Measurements from ENCODE around the gene SLC9A6. TPM values are rescaled to one million over a fixed set of nuclear protein-coding genes. Genes with fewer than 3 reads are reported as not detected.

Gene SLC9A6
- total and polyA plus RNA-seq, 9 of the 15 experiments (the other 6 are each of a cell fraction or from before 2014, with no cell fraction given): 3.7 to 13.9 (median 9.9) TPM

GRCh38 chrX:136067966-136068365 is 82.7 kb downstream of the SLC9A6 start:
- Histone ChIP-seq H3K9me1 (ENCODE audit: control insufficient read depth, insufficient read depth, low read length) (no peaks in the 10 kb centered on the region), H3K9me3 (replicated peaks; ENCODE audit: control insufficient read depth, insufficient read depth, low read depth, low read length) (no peaks in the 10 kb centered on the region), H2AFZ (ENCODE audit: low read depth, low read length) (no peak overlapping the region), H3K27me3 (ENCODE audit: control insufficient read depth in 2 of 2, insufficient read depth in 2 of 2, low read length in 2 of 2) (peaks cover 19 to 26% of the 10 kb centered on the region in 2 experiments; a peak in 3 of 5 replicates), H3K36me3 (ENCODE audit: control insufficient read depth, insufficient read depth, low read length) (no peaks in the 10 kb centered on the region), H3K4me3 (no peak overlapping the region), H3K79me2 (ENCODE audit: control insufficient read depth, insufficient read depth, low read length) (no peaks in the 10 kb centered on the region), H3K4me1 (replicated peaks in 1 of 2; ENCODE audit: control insufficient read depth in 2 of 2, insufficient read depth in 2 of 2, low read length in 2 of 2) (no peaks in the 10 kb centered on the region; a peak in 1 of 5 replicates), H3K27ac (ENCODE audit: extremely low read depth, low read depth, low read length) (no peak overlapping the region), H3K9ac (ENCODE audit: insufficient read depth in 1 of 2, low read depth in 2 of 2, low read length in 2 of 2) (no peak overlapping the region), H4K20me1 (replicated peaks; ENCODE audit: control insufficient read depth, insufficient read depth, low read length) (no peaks in the 10 kb centered on the region), H3K4me2 (ENCODE audit: insufficient read depth, low read length) (no peak overlapping the region)
- intact Hi-C loops (cut with micrococcal nuclease) (no loop called here), in situ Hi-C loops (cut with MboI) (no loop called here)
- no peak for DNase-seq (ENCODE audit: extremely low read depth in 1 of 4, low spot score in 3 of 4)
- POLR2A ChIA-PET: no interaction called here
- 0% methylated on average over 7 of the region's 7 CpGs for WGBS (ENCODE audit: insufficient coverage, low coverage, missing lambda C conversion rate)
- BruUV-seq (replicated peaks): no TSS peak
- no peak for FAIRE-seq
- CTCF ChIA-PET (ENCODE audit: low intra/inter-chr PET ratio): no interaction called here
- no peak for ATAC-seq
- TF ChIP-seq DPF2 (IDR thresholded peaks at IDR 0.05) (no peak), TRIM28 (IDR thresholded peaks at IDR 0.05) (no peak), HDAC1 (IDR thresholded peaks at IDR 0.05) (no peak), TAF7 (tag; IDR thresholded peaks at IDR 0.05) (no peak), NELFE (IDR thresholded peaks at IDR 0.05; ENCODE audit: insufficient read depth, insufficient read length) (no peak), CBX8 (IDR thresholded peaks at IDR 0.05; ENCODE audit: borderline replicate concordance, extremely low read depth, low read depth, low read length, poor library complexity, severe bottlenecking) (no peak), MTF1 (CRISPR knock-in tag; IDR thresholded peaks at IDR 0.05; ENCODE audit: borderline replicate concordance) (no peak), SP2 (IDR thresholded peaks at IDR 0.05; ENCODE audit: extremely low read depth, low read depth, low read length, poor library complexity, severe bottlenecking) (no peak), KDM5B (IDR thresholded peaks at IDR 0.05; ENCODE audit: insufficient replicate concordance, low read depth, low read length) (no peak), ZFP36 (IDR thresholded peaks at IDR 0.05; ENCODE audit: low read depth, low read length, partially characterized antibody) (no peak), ZNF561 (CRISPR knock-in tag; conservative IDR thresholded peaks at IDR 0.05) (no peak), MEF2A (IDR thresholded peaks at IDR 0.05; ENCODE audit: control insufficient read depth, low read depth, low read length) (no peak), SRF (CRISPR knock-in tag; IDR thresholded peaks at IDR 0.05) (no peak), NCOR1 (IDR thresholded peaks at IDR 0.05) (no peak), GTF2F1 (IDR thresholded peaks at IDR 0.05; ENCODE audit: low read depth, low read length) (no peak), CBX1 (IDR thresholded peaks at IDR 0.05; ENCODE audit: low read depth) (no peak)
- TF ChIP-seq, protein P1, sequence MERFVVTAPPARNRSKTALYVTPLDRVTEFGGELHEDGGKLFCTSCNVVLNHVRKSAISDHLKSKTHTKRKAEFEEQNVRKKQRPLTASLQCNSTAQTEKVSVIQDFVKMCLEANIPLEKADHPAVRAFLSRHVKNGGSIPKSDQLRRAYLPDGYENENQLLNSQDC (CRISPR knock-in tag; IDR thresholded peaks at IDR 0.05): no peak
- TF ChIP-seq, protein P2, sequence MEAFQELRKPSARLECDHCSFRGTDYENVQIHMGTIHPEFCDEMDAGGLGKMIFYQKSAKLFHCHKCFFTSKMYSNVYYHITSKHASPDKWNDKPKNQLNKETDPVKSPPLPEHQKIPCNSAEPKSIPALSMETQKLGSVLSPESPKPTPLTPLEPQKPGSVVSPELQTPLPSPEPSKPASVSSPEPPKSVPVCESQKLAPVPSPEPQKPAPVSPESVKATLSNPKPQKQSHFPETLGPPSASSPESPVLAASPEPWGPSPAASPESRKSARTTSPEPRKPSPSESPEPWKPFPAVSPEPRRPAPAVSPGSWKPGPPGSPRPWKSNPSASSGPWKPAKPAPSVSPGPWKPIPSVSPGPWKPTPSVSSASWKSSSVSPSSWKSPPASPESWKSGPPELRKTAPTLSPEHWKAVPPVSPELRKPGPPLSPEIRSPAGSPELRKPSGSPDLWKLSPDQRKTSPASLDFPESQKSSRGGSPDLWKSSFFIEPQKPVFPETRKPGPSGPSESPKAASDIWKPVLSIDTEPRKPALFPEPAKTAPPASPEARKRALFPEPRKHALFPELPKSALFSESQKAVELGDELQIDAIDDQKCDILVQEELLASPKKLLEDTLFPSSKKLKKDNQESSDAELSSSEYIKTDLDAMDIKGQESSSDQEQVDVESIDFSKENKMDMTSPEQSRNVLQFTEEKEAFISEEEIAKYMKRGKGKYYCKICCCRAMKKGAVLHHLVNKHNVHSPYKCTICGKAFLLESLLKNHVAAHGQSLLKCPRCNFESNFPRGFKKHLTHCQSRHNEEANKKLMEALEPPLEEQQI (IDR thresholded peaks at IDR 0.05): no peak
- TF ChIP-seq, protein P3, sequence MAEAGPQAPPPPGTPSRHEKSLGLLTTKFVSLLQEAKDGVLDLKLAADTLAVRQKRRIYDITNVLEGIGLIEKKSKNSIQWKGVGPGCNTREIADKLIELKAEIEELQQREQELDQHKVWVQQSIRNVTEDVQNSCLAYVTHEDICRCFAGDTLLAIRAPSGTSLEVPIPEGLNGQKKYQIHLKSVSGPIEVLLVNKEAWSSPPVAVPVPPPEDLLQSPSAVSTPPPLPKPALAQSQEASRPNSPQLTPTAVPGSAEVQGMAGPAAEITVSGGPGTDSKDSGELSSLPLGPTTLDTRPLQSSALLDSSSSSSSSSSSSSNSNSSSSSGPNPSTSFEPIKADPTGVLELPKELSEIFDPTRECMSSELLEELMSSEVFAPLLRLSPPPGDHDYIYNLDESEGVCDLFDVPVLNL (CRISPR knock-in tag; IDR thresholded peaks at IDR 0.05; ENCODE audit: low read depth): no peak

All from K562 (cell line).